GM10266 (cell line): ENCODE measurements around the gene ING3.

ENCODE experiments used
- DNase-seq: peaks from one replicate; pipeline ENCODE4 v3.0.0; 2012; ENCODE audit errors: extremely low spot score
- CTCF ChIP-seq: IDR thresholded peaks from 2 replicates; pipeline ENCODE4 v1.5.1; 2012; ENCODE audit warnings: mild to moderate bottlenecking, low read depth; ENCODE audit not compliant: control insufficient read depth, insufficient read depth; ENCODE audit errors: missing control alignments

ING3 gene

GRCh38 chr7:120920591-120921274, 29.8 kb upstream of the ING3 start:
- no peak for DNase-seq
- TF ChIP-seq CTCF, result no peak

GRCh38 chr7:120924837-120925236, 25.7 kb upstream of the ING3 start:
- no peak for DNase-seq
- TF ChIP-seq CTCF, result no peak

DNA sequence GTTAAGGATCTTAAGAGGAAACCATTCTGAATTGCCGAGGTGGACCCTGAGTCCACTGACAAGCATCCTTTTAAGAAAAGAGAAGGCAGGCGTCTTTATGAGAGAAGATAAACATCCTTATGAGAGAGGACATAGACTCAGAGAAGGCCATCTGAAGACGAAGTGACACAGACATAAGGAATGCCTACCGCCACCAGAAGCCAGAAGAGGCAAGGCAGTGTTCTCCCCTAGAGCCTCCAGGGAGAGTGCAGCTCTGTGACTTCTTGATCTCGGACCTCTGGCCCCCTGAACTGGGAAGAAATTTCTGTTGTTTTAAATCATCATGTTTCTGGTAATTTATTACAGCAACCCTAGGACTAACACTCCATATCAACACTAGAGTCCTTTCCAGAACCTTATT, 25.2 kb upstream of the ING3 start:
- no peak for TF ChIP-seq CTCF
- no peak for DNase-seq

DNA sequence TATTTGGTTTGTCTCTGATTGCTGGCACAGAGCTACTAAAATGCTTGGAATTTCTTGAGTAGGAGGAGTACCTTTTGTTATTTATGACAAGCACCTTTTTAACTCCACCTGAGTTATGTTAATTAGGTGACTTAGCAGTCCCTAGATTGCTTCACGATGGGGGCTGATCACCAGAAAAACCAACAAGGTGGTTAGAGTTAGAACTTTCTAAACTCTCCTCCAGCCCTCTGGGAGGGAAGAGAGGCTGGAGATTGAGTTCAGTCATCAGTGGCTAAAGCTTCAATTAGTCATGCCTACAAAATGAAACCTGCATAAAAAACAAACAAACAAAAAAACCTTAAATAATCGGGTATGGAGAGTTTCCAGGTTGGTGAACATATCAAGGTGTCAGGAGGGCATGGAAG, 23.6 kb upstream of the ING3 start:
- no peak for TF ChIP-seq CTCF
- no peak for DNase-seq

- no peak for TF ChIP-seq CTCF
- no peak for DNase-seq
Measured at GRCh38 chr7:120927454-120928103, 23.0 kb upstream of the ING3 start.

DNA sequence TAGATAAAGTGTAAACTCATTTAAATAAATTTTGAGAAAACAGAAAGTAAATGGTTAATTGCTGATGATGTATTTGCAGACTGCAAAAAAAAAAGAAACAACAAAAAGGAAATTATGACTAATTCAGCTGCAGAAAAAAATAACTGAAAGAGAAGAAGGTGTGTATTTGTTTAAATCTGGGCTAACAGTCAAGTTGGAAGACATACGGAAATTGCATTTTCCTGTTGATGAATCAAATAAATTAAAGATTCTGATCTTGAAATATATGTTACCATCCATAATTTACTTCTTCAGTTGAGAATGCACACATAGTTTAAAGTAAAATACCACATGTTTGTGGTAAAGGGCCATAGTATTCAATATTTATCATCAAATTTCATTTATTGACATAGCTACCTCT, 19.3 kb upstream of the ING3 start:
- TF ChIP-seq CTCF, result no peak
- DNase-seq, result no peak

DNA sequence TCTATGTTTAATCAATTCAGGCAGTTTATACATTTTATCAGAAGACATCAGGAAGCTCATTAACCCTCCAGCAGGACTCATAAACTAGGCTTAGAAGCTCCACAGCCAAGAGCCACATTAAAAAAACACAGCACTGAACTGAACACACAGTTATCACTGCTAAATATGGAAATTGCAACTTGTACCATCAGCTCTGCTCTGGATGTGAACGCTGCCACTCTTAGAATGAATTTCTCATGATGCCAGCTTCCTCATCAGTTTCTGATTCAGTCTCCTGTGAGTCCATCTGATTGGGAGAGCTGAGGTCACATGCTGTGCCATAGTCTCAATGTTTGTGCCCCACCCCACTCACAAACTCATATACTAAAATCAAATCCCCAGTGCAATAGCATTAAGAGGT, 17.1 kb upstream of the ING3 start:
- DNase-seq, result no peak
- TF ChIP-seq CTCF, result no peak
